Memory B cell (primary cell): ENCODE results near the gene CBFA2T3.

Source experiments
- ATAC-seq: fragments of 150-1000 bp; cut with Tn5 transposase; 2 replicates; pipeline ENCODE4 v1.10.0; 2021; ENCODE audit warnings: low read depth, mild to moderate bottlenecking, moderate library complexity
- DNase-seq, 2 donors: peaks; one replicate each; pipeline ENCODE4 v3.0.0; 2022; ENCODE audit warnings: low spot score in 2 of 2
- H3K27ac Mint-ChIP-seq: one replicate; pipeline ENCODE4 v1.8.0; 2022; ENCODE audit warnings: mild to moderate bottlenecking, moderate library complexity, mixed read lengths
- H3K27me3 Mint-ChIP-seq: one replicate; pipeline ENCODE4 v1.8.0; 2022; ENCODE audit warnings: mixed read lengths
- H3K36me3 Mint-ChIP-seq: one replicate; pipeline ENCODE4 v1.8.0; 2022; ENCODE audit warnings: mild to moderate bottlenecking, mixed read lengths
- H3K4me1 Mint-ChIP-seq: one replicate; pipeline ENCODE4 v1.8.0; 2022; ENCODE audit warnings: mixed read lengths
- H3K4me3 Mint-ChIP-seq: one replicate; pipeline ENCODE4 v1.8.0; 2022; ENCODE audit warnings: mild to moderate bottlenecking, moderate library complexity, mixed read lengths
- H3K9me3 Mint-ChIP-seq: one replicate; pipeline ENCODE4 v1.8.0; 2022; ENCODE audit warnings: mixed read lengths

Gene CBFA2T3

DNA sequence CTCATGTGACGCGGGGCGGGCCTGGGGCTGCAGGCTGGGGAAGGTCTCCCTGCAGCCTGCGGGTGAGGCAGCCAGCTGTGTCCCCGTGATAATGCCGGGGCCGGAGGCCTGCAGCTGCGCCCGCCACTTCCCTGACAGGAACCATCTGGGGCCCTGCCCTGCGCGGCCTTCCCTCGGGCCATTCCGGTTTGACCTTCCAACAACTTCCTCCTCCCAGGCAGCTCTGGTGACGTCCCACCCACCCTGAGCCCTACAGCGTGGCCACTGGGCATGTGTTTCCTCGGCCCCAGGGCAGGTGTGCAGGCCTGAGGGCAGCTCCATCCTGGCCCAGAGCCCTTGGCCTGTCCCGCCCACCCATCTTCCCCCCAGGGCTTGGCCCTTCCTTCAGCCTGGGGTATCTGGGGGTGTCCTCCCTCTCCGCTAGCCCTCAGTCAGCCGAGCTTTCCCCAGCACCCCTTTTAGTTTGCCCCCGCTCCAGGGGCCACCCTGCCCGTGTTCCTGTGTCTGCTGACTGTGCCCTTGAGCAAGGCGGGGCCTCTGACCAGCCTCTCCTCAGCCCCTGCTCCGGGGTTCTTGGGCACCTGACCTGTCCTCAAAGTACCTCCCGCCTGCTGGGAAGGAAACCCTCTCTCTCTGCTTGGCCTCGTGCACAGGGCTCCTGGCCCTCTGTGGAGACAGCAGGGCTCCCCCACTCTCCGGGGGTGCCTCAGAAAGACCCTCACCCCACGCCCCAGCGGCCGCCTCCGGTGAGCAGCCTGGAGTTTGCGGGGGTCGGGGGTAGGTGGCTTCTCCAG is at the start of gene CBFA2T3:
TSS of gene CBFA2T3 (minus strand) at position 190 of the 794 bp plus-strand sequence. CDS start 400 bp downstream, outside the sequence.
- H3K9me3 Mint-ChIP-seq = peaks cover 5% of the 10 kb centered on the region
- peaks cover 66% of the 10 kb centered on the region for H3K4me1 Mint-ChIP-seq
- H3K4me3 Mint-ChIP-seq = peak within 1 kb of the TSS; percentile 96
- H3K27ac Mint-ChIP-seq = peak within 1 kb of the TSS; percentile 80
- no peaks in the 10 kb centered on the region for H3K36me3 Mint-ChIP-seq
- peak in 1 of 2 donors; percentile 32 for DNase-seq
- H3K27me3 Mint-ChIP-seq = no peaks in the 10 kb centered on the region
- ATAC-seq = peak; percentile 15

DNA sequence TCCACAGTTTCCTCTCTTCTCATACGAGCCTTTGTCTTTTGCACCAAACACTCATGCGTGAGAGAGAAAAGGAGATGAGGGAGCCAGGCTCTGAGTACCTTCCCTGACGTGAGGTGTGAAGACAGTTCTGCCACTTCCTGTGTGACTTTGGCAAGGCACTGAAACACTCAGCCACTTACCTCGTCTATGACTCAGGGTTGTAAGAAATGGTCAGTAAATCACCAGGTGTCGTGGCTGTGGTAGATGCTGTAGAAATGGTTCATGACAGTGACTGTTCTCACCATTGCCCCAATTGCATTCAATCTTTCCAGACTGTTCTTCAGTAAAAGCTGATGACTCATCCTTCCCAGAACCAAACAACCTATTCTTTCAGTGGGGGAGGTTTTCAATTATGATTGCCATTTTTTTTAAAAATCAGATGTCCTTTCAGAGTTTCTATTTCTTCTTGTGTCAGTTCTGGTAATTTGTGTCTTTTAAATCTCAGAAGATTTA is 49.2 kb upstream of the CBFA2T3 start:
- Mint-ChIP-seq H3K4me3 (no peak overlapping the region), H3K27ac (no peak overlapping the region), H3K27me3 (peaks cover 5% of the 10 kb centered on the region), H3K36me3 (peaks cover 6% of the 10 kb centered on the region), H3K4me1 (peaks cover 8% of the 10 kb centered on the region), H3K9me3 (peaks cover 3% of the 10 kb centered on the region)
- DNase-seq (no peak), ATAC-seq (peak; percentile 26)

DNA sequence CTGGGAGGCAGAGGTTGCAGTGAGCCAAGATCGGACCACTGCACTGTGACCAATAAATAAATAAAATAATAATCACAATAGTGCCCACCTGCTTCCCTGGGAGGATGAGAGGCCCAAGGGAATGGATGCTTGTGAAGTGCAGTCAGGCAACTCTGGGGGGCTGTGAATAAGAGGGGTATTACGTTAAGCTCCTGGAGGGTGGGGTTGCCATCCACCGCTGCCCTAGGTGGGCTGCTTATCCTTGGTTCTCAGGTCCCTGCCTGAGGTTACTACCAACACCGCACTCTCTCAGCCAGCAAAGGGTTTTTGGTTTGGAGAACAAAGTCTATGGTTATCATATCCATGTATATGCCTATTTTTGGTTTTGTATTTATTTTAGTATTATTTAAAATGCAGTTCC is 48.6 kb upstream of the CBFA2T3 start:
- H3K4me3 Mint-ChIP-seq = no peak overlapping the region
- H3K27ac Mint-ChIP-seq = no peak overlapping the region
- peaks cover 5% of the 10 kb centered on the region for H3K27me3 Mint-ChIP-seq
- peaks cover 6% of the 10 kb centered on the region for H3K36me3 Mint-ChIP-seq
- H3K9me3 Mint-ChIP-seq = peaks cover 3% of the 10 kb centered on the region
- peaks cover 8% of the 10 kb centered on the region for H3K4me1 Mint-ChIP-seq
- no peak for DNase-seq
- no peak for ATAC-seq

DNA sequence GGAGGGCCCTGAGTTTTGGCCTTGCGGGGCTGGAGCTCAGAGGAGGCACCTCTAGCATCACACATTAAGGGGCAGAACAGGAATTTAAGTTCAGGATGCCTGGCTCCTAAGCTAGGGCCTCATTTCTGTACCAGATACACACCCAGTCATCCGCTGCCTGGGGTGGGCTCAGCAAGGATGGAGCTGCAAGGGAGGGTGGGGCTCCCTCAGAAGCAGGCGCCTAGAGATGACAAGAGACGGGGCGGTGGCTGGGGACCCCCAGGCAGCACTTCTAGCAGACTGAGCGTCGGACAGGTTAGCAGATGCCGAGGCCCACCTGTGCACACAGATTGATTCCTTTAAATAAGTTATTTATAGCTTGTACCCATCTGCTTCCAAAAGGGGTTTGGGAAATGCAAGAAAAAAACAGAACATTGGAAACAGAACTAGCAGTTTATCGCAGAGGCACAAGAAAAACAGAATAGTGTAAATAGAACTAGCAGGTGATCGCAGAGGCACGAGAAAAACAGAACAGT is 47.6 kb upstream of the CBFA2T3 start:
- Mint-ChIP-seq H3K36me3 (peaks cover 6% of the 10 kb centered on the region), H3K9me3 (peaks cover 3% of the 10 kb centered on the region), H3K4me1 (peaks cover 8% of the 10 kb centered on the region), H3K27me3 (peaks cover 5% of the 10 kb centered on the region), H3K27ac (no peak overlapping the region), H3K4me3 (no peak overlapping the region)
- ATAC-seq (no peak), DNase-seq (no peak)

DNA sequence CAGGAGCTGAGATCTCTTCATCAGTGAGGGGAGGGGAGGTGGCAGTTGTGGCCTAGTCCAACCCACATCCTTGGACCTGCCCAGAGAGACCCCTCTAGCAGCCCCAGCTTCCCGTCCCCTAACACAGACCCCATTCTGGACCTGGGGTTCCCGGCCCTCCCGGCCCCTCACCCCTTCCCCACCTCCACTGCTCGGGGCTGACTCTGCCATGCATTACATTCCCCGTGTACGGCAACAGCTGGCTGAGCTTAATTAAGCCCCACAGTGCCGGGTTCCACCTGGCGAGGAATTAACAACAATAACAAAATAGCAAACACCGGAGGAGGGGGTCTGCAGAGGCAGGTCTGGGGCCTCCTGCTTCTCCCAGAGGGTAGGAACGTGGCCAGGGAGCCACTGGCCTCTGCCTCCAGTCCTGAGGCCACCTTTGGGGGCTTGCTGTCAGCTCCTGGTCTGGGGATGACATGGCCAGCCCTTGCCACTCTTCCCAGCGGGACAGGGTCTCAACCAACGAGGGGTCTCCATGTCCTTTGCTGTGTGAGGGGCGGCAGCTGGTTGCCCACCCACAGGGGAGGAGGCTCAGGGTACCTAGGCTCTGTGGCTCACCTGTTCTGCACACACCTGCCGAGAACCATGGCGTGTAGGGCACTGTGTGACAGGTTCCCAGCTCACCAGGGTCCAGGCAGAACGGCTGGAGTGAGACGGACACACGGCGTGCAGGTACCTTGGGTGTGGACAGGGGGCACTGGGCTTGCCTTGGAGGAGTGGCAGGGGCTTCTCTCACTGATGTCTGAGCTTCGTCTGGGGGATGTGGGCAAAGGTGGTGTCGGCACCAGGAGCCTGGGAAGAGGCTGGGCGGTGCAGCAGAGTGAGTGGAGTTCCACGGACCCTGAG is 46.9 kb upstream of the CBFA2T3 start:
- Mint-ChIP-seq H3K4me3 (no peak overlapping the region), H3K36me3 (peaks cover 6% of the 10 kb centered on the region), H3K9me3 (peaks cover 3% of the 10 kb centered on the region), H3K27me3 (peaks cover 5% of the 10 kb centered on the region), H3K27ac (no peak overlapping the region), H3K4me1 (peaks cover 8% of the 10 kb centered on the region)
- DNase-seq = no peak
- ATAC-seq = no peak

DNA sequence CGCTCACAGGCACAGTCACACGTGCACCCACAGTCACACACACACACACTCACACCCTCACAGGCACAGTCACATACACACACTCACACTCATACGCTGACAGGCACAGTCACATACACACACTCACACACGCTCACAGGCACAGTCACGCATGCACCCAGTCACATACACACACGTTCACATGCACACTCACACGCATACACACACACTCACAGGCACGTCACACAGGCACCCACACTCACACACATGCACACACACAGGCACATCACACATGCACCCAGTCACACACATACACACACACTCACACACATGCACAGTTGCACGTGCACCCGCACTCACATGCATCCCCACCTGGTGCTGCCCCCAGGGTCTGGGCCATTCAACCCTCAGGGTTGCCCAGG is 46.1 kb upstream of the CBFA2T3 start:
- H3K36me3 Mint-ChIP-seq = peaks cover 6% of the 10 kb centered on the region
- H3K4me1 Mint-ChIP-seq = peaks cover 8% of the 10 kb centered on the region
- peaks cover 5% of the 10 kb centered on the region for H3K27me3 Mint-ChIP-seq
- no peak overlapping the region for H3K27ac Mint-ChIP-seq
- ATAC-seq = no peak
- peaks cover 3% of the 10 kb centered on the region for H3K9me3 Mint-ChIP-seq
- no peak overlapping the region for H3K4me3 Mint-ChIP-seq
- DNase-seq = no peak

DNA sequence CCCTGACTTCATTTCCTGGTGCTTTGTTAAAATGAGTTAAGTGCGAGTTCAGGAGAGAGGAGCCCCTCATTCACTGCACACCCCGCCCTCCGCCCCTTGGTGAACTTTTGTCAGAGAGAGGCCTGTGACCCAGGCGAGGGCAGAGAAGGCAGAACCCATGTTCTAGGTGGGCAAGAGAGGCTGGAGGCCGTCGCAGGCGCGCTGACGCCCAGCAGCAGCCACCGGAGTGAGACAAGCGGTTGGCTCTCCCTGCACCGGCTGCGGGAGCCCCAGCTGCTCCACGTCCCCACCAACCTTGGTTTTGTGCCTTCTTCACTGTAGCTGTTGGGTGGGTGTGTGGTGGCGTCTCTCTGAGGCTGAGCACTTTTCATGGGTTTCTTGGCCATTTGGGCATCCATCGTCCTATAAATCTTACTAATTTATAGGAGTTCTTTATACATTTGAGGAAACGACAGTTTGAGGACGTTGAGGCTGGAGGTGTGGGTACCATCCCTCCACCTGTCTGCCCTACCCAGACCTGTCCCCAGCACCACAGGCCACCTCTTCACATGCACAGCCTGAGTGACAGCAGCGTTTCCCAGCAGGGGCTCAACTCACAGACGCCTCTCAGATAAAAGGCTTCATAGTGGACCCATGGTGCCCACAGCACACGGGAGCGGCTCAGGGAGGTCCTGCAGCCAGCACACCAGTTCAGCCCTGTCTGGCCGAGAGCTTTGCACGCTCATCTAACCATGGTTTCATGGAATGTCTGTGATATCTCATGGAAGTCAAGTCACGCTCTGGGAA is 45.2 kb upstream of the CBFA2T3 start:
- Mint-ChIP-seq H3K27me3 (peaks cover 5% of the 10 kb centered on the region), H3K27ac (no peak overlapping the region), H3K4me3 (no peak overlapping the region), H3K9me3 (peaks cover under 1% of the 10 kb centered on the region), H3K4me1 (peaks cover 8% of the 10 kb centered on the region), H3K36me3 (peaks cover 4% of the 10 kb centered on the region)
- no peak for DNase-seq
- ATAC-seq = no peak

DNA sequence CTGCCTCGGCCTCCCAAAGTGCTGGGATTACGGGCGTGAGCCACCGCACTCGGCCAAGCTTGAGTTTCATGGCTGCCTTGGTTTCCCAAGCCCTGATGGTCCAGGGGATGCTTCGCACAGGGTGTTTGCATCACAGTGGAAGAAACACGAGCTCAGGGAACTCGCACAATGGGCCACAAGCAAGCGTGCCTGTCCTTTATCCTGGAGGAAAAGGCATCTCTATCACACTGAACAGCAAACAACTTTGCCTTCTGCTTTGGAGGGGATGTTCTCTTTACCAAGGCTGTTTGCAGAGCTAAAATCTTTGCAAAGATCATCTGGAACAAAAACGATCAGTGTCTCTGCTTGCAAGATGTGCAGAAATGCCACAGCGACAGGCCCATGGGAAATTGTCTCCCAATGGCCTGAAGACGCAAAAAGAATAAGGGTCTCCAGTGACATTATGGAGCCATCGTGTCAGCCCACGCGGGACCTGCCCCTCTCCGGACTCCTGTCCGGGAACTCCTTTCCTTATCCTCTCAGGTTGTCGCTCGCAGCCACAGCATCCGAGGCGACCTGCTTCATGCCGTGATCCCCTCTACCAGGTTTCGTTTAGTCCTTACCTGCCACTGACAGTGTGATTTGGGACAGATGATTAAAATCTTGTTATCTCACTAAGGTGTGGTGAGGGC is 44.1 kb upstream of the CBFA2T3 start:
- ATAC-seq (no peak), DNase-seq (no peak)
- Mint-ChIP-seq H3K9me3 (no peaks in the 10 kb centered on the region), H3K4me1 (peaks cover 8% of the 10 kb centered on the region), H3K27ac (no peak overlapping the region), H3K27me3 (peaks cover 7% of the 10 kb centered on the region), H3K36me3 (peaks cover under 1% of the 10 kb centered on the region), H3K4me3 (no peak overlapping the region)

DNA sequence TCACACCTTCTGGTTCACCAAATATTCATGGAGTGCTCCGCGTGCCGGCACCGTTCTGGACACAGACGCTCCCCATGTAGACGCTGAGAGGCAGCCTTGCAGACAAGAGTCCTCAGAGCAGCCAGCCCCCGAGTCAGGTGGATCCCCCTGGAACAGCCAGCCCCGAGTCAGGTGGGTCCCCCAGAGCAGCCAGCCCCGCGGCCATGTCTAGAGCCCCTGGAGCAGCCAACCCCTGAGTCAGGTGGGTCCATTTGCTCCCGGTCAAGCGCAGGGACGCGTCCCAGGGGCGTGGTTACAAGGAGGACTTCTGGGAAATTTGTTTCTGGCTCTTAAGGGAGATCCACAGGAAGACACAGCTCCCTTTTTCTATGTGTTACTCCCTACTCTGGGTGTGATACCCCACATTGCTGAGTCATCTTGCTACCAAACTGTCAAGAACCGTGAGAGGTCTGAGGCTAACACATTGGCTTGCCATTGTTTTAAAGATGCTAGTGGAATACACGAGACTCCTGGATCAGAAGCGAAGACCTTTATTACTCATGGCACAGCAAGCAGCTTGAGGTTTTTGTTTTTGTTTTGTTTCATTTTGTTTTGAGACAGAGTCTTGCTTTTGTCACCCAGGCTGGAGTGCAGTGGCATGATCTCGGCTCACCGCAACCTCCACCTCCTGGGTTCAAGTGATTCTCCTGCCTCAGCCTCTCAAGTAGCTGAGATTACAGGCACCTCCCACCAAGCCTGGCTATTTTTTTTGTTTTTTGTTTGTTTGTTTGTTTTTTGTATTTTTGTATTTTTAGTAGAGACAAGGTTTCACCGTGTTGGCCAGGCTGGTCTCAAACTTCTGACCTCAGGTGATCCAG is 43.3 kb upstream of the CBFA2T3 start:
- no peak overlapping the region for H3K4me3 Mint-ChIP-seq
- no peaks in the 10 kb centered on the region for H3K36me3 Mint-ChIP-seq
- peaks cover 7% of the 10 kb centered on the region for H3K27me3 Mint-ChIP-seq
- DNase-seq = no peak
- ATAC-seq = no peak
- H3K27ac Mint-ChIP-seq = no peak overlapping the region
- no peaks in the 10 kb centered on the region for H3K9me3 Mint-ChIP-seq
- peaks cover 7% of the 10 kb centered on the region for H3K4me1 Mint-ChIP-seq

DNA sequence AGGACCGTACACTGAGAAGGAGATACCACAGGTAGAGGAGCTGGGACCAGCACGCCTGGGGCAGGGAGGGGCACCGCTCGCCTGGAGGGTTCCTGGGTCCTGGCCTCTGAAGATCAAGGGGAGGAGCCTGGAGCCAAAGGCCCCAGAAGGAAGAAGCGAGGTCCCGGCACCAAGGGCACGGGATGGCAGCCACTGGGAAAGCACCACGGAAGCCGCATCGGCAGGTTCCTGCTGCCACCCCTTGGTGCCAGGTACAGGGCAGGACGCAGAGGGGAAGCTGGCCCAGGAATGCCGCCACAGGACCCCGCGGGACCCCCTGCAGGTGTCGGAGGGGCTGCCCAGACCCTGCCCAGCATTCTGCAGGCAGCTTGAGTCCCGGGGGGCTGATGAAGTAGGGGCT is 42.5 kb upstream of the CBFA2T3 start:
- ATAC-seq = no peak
- Mint-ChIP-seq H3K4me1 (peaks cover 7% of the 10 kb centered on the region), H3K36me3 (no peaks in the 10 kb centered on the region), H3K27me3 (peaks cover 7% of the 10 kb centered on the region), H3K27ac (no peak overlapping the region), H3K9me3 (no peaks in the 10 kb centered on the region), H3K4me3 (no peak overlapping the region)
- DNase-seq = no peak

DNA sequence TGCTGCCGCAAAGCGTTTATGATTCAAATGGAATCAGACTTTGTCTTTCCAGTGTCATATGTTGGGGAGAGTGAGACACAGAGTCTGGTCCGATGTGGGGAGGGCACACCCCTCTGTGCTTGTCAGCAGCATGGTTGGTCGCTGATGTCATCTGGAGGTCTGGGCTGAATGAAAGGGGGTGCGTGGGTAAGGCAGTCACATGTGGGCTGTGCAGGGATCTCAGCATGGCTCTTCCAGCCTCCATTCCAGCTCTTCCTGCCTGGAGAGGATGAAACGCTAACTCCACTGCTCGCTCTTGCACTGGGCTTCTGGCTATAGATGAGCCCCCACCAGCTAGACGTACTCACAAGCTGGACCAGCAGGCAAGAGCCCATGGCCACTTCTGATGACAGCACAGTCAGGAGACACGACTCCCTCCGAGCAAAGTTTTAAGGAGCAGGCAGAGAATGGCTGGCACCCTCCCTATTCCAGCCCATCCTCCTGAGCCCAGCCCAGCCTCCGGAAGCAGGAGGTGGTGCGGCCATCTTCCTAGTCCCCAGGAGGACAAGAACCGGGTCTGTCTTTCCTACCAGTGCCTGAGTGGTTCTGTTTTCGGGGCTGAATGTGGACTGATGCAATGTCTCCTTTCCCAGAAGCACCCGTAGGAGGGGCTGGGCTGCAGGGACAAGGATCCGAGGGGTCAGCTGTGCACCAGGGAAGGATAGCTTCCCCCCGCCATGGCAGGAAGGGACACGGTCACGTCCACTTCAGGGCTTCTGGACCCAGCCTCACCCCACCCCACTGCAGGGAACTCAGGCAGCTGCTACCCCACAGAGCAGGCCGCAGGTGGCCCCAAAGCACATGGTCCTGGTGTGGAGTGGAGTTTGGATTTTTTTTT is 41.5 kb upstream of the CBFA2T3 start:
- no peak overlapping the region for H3K4me3 Mint-ChIP-seq
- no peaks in the 10 kb centered on the region for H3K9me3 Mint-ChIP-seq
- peaks cover 10% of the 10 kb centered on the region for H3K4me1 Mint-ChIP-seq
- DNase-seq = no peak
- no peak for ATAC-seq
- no peaks in the 10 kb centered on the region for H3K36me3 Mint-ChIP-seq
- no peak overlapping the region for H3K27ac Mint-ChIP-seq
- peaks cover 12% of the 10 kb centered on the region for H3K27me3 Mint-ChIP-seq
